Measurements from ENCODE around the gene NUP93.

The NUP93 gene

DNA sequence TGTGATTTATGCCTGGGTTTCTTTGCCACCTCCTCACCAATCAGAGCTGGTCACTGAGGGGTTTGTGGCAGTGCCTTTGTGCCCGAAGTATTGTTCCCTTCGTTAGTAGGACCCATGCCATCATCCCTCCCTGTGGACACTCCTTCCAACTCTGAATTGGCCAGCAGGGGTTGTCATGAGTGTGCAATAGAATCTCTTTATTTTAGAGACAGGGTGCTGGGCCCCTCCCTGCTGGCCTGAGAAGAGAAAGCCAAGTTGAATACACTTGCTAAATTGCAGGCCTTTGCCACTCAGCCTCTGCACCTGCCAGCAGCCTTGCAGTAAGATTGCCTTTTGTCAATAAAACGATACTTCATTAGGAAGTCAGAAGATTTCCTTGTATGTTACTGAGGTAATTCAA is 94.4 kb downstream of the NUP93 start:
- no peak for DNase-seq

DNA sequence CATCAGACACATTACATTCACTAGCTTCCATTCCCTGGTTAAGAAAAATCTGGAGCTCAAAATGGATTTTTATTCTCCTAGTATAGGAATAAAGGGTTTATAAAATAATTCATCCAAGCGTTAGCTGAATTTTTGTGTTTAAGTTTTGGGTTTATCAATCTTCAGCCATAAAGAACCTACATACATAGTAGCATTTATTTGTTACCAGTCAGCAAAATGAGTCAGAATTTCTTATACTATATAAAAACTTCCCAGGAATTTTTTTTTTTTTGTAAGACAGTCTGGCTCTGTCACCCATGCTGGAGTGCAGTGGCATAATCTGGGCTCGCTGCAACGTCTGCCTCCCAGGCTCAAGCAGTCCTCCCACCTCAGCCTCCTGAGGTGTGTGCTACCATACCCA is 94.9 kb downstream of the NUP93 start:
- DNase-seq = no peak

DNA sequence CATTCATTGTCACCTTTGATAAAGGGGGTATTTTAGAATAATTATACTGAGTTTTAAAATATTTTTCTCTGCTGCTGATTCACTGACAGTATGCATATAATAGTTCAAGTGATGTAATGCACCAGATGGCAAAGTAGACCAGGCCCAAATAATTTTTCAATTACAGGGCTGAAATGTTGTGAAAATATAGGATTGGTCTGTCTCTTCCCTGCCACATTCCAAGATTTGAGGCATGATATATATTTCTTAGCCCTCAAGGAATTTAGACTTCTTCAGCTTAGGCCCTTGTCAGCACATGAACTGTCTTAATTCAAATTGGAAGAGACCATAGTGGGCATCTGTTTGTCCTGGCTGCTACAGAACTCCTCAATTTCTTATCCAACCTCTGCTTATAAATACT is 95.9 kb downstream of the NUP93 start:
- no peak for DNase-seq

DNA sequence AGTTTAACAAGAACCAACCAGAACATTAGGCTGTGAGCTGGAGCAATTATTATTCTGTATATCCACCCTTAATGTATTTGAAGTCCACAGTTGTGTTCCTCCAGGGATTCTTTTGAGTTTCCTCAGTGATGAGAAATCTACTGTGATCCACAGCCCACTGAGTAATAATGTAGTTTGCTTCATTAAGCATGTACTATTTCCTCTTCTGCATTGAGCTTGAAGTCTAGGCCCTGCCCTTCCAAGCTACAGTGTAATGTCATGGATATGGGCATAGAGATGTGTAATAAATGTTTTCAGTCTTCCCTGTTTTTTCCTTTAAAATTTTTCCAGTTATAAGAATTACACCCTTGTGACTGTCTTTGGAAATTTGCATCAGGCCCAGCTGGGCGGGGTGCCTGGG is 98.7 kb downstream of the NUP93 start:
- DNase-seq = no peak

DNA sequence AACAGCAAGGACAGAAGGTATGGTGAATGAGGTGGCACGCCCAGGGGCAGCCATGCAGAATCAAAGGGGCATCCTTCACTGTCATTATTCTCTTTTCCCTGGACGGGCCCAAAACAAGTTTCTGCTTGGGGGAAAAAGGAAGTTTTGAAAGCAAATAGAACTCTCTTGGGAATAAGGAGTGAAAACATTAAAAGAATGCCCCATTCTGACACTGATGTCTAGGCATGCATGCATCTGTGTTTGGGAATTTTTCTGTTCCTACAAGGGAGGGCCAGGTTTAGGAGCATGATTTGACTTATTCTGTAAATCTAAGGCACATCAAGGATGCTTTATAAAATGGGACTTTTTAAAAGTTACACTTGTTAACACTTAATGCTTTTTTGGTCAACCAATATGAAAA is 100.7 kb downstream of the NUP93 start:
- DNase-seq = no peak

DNA sequence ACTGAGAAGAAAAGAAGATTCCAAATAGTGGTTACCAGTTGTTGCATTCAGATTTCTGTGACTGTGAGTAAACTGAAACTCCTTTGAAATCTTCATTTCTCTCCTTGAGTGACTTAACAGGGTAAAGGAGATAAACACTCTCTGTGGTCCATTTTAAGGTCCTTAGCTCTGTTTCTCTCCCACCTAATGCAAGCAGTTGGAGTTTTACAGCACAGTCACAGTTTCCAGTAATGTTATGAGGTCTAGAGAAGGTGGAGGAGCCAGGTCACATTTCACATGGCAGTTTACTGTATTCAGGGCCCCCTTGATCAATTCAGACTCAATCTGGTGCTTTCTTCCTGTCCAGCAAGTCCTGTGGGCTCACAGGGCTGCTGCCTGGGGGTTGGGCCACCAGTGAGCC is 102.8 kb downstream of the NUP93 start:
- no peak for DNase-seq

DNA sequence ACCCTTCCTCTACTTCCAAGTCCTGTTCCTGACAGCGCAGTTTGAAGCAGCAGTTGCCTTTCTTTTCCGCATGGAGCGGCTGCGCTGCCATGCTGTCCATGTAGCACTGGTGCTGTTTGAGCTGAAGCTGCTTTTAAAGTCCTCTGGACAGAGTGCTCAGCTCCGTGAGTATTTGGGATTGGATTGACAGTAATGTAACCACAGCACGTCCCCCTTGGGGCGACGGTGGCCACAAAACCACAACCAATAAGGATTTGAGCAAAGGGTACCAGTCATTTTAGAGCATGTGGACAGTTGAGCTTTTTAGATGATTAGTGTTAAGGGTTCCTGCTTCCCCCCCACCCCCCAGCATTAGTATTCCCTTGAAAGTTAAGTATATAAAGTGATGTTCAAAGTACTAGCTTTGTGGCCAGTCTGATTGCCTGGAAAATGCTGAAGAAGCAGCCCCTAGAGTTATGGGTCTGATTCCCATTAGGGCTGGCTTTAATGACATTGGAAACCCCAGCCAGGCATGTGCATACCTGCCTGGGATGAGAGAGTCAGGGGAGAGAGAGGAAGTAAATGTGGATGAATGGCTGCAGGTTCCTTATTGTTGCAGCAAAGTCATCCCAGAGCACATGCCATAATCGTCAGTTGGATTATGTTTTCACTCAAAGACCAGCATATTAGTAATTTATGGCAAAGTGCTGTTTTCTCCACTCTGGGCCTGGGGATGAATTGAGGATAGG is 103.5 kb downstream of the NUP93 start:
- DNase-seq = no peak

DNA sequence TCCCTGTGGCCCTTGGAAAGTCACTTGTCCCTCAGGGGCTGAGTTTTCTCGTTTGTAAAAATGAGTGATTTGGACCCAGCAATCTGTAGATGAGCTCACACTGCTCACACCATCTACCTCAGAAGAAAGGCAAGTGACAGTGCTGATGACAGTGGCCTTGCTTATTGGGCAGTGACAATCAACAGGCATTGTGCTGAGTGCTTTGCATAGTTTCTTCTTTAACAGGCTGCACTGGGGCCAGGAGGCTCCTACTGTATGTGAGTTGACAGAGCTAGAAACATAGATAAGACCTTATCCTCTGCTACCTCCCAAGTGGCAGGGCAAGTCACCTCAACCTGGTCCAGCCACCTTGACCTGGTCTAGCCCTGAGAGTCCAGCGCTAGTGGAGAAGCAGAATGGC is 105.4 kb downstream of the NUP93 start:
- DNase-seq = no peak

DNA sequence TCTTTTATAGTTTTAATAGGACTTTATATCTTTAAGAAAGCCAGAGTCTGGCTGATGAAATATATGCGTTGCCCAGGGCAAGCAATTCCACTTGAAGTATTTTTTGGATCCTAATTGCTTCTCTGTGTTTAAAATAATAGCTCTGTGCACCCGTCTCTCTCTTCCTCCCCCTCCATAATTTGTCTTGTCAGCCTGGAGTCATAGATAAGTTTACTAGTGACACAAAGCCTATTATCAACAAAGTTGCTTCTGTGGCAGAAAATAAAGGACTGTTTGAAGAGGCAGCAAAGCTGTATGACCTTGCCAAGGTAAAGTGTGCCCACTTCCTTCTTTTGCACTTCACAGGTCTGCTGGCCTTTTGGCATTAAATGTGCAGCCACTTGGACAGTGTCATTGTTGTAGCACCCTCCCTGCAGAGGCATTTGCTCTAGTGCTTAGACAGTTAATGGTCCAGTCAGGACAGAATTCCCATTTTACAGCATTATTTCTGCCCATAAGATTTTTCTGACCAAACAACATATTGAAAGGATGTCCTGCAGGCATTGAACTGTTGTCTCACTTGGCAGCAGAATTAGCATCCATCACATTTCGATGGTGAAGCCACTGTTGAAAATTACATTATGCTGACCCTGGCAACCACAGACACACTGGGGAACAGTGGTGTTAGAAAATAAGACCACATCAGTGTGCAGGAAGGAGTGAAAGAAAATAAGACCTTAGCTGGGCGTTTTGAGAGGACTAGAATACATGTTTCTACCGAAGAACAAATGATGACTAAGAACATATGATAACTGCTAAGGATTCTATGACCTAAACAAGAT is 106.7 kb downstream of the NUP93 start:
- no peak for DNase-seq

DNA sequence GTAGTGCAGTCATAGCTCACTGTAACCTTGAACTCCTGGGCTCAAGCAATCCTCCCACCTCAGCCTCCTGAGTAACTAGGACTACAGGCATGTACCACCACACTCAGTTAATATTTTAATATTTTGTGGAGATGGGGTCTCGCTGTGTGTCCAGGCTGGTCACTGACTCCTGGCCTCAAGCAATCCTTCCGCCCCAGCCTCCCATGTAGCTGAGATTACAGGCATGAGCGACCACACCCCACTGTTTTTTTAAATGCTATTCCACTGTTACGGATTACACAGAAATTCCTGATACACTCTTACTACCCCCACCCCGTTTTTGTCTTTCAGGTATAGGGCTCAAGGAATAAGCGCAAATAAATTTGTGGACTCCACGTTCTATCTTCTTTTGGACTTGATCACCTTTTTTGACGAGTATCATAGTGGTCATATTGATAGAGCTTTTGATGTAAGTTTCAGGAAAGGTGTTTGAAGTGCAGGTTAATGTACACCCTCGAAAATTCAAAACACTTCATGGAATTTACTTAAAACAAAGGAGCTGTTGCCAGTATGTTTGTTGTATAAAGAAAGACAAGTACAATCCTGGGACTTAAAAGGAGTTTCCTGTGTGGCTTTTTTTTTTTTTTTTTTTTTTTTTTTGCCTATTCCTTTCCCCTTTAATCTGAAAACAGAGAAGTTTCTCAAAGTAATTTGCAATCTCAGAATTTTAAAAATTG is 108.9 kb downstream of the NUP93 start:
- DNase-seq = no peak

DNA sequence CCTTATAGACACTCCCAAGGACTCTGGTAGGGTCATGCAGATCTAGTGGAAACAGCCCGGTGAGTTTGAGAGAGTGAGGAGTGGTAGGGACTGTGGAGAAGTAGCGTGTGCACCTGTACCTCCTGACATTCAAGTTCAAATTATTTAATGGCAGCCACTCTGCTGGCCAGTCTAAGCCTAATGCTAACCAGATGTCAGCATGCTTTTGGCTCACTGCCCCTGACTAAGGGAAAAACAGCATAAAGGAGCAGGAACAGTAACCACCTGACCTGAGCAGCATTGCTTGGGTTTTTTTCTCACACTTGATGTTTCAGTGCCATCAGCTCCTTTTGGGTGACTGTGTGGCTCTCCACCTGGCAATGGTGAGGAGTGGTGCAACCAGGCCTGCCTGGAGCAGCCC is 111.3 kb downstream of the NUP93 start:
- no peak for DNase-seq

DNA sequence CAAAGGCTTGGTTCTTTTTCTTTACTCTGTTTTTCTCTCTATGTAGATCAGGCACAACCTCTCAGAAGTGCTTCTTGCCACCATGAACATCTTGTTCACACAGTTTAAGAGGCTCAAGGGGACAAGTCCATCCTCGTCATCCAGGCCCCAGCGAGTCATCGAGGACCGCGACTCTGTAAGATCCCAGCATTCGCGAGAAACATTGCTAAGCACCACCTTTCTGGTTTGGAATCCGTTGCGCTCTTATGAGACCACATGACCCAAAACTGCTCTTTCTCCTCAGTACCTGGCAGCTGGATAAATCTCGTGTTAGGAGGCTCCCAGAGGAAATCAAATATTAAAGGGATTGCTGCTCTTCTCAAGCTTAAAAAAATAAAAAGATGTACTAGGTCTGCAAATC is 111.7 kb downstream of the NUP93 start:
- DNase-seq = no peak

DNA sequence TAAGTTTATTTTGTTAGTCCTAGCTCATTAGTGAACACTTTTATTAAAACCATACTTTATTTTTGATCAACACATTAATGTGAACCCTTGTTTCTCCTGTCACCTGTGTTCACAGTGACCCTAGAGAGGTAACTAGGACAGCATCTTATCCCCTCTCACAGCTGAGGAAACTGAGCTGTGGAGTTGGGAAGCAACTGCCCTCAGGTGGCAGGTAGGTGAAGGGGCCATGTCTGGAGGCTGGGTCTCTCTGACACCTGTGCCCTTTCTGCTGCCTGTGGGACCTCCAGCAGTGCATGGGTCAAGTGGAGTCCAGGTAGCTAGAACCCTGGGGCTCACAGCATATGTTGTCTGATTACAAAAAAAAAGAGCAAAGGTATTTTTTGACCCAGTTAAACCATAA is 112.2 kb downstream of the NUP93 start:
- no peak for DNase-seq

DNA sequence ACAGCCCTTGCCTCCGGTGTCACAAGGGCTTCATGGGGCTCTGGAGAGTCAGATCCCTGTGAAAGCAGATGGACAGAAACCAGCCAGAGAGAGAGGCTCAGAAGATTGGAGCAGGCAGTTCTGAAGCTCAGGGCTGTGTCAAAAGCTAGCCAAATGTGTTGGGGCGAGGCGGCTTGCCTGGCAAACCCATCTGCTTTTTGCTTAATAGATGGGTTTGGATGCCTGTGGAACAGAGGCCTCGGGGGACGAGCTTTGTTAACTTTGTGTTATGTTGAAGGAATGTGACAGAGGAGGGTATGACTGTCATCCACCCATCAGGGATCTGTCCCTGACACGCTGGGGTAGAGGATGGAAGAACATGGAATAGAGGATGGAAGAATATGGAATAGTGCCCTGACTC is 114.1 kb downstream of the NUP93 start:
- no peak for DNase-seq

DNA sequence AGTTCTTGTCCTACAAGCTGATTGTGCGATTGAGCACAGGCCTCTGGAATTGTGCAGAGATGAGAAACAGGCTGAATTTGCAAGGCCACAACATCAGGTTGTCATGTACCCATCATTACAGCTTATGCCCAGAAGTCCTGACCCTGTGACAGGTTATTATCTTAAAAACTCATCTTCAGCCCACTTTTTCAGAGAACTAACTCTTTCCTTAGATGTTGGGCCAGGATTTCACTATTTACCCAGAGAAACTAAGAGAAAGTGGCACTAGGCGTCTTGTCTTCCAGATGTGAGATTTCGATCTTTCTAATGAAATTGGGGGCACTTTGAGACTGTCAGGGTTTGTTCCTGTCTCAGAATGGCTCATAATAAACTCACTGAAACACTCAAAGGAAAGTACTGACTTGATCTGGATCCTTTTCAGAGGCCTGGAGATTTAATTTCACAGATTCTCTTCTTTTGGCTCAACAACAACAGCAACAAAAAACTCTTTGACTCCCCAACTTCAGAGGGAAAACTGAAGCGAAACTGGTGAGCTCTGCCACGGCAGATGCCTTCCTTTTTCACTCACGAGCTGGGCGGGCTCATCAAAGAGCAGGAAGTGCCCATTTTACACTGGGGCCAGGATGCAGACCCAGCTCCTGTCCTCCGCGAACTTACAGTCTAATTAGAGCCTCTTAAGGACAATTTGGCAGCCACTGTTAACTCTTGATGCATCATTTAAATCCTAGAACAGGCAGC is 117.4 kb downstream of the NUP93 start:
- no peak for DNase-seq

DNA sequence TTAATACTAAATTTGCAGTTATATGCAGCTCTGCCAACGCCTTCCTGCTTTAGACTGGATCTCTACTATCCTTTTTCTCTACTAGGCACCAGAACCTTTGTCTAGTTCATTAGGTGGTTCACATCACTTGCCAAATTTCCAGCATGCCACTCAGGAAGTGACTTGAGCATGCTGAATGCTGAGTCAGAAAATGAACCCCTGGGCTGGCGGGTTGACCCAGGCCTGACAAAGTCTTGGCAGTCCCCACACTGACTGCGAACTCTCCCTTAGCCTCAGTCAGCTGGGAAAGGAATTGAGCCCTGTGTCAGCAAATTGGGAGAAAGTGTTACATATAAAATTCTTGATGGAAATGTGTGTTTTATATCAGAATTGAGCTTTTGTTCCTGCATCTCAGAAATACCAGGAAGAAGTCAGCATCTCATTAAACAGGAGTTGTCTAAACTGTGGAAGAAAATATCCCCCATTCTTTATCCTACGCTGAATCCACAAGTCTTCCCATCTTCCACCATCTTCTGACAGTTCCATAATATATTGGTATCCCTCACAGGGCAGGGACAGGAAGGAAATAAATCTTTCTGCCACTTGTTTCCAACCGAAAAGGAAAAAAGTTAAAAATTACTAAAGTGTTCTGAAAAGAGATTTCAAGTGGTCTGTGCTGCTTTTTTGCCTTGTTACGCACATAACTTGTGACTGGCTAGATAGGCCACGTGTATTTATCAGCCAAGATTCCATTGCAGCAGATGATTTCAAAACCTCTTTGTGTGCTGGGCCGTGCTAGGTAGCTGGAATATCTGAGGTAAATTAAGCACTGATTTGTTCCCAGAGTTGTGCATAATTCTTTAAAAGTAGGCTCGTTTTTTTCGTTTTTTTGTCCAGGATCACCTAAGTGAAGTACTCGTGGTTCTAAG is 118.4 kb downstream of the NUP93 start:
- DNase-seq = no peak

DNA sequence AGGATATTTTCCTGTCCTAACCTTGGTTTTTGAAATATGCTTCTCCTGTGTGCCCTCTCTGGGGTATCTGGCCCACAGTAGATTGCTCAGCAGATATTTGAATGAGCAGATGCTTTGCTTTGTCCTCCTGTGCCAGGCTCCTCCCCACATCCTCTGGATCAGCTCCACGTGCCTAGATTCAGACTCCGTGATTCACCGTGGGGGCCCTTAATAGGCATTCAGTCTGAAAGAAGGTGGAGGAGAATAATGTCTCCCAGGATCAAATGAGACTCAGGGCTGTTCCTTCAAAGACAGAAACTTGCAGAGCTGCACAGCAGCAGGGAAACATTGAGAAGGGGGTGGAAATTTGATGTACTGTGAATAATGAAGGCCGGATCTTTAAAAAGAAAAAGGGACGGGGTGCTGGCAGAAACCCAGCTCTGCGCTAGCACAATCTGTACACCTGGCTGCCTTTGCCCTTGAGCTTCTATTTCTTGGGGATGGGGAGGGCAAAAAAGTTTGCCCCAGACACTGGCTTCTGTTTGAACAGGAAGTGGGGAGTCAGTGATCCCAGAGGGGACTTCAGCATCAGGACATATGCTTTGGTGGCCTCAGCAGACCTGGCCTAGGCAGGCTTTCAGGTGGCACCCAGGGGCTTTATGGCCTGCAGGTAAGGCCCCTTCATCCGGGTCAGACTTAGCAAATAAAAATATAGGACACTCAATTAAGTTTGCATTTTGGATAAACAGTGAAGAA is 119.2 kb downstream of the NUP93 start:
- no peak for DNase-seq

DNA sequence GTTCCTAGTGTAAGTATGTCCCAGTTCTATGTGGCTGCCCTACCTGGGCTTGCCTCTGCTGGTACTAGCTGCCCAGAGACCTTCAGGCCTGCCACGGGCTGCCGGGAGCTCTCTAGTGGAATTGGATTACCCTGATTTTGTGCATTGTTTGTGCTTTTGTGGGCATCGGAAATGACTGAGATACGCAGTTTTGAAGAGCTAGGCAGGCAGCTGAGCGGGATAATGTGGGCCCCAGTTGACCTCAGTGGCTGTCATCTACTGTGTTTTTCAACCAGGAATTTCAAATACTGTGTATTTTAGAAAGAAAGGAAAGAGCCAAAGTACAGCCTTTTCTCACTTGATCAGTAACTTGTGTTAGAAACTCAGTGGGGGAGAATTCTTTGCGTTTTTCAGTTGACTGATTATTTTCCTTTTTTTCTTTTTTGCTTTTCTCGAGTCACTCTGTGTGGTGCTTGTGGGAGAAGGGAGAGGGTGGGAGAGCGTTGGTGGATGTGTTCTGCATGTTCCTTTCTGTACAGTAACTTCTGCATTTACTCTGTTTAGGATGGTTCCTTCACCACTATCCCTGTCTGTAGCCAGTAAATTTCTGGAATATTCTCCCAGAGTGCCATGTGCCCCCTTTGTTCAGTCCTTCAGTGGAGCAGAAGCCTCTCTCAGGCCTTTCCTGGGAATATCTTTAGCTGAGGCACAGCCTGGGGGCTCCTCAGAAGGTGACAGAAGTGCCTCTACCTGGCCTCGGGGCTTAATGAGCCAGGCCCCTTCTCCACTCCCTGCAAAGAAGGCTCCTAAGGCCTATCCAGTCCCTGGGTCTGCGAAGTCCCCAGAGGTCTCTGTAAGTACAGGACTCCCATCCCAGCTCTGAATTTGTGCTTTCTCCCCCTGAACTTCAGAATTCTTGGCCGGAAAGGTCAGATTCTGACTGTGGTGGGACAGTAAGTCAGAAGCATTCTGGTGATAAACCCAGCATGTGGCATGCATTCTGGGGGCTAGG is 120.1 kb downstream of the NUP93 start:
- no peak for DNase-seq

DNA sequence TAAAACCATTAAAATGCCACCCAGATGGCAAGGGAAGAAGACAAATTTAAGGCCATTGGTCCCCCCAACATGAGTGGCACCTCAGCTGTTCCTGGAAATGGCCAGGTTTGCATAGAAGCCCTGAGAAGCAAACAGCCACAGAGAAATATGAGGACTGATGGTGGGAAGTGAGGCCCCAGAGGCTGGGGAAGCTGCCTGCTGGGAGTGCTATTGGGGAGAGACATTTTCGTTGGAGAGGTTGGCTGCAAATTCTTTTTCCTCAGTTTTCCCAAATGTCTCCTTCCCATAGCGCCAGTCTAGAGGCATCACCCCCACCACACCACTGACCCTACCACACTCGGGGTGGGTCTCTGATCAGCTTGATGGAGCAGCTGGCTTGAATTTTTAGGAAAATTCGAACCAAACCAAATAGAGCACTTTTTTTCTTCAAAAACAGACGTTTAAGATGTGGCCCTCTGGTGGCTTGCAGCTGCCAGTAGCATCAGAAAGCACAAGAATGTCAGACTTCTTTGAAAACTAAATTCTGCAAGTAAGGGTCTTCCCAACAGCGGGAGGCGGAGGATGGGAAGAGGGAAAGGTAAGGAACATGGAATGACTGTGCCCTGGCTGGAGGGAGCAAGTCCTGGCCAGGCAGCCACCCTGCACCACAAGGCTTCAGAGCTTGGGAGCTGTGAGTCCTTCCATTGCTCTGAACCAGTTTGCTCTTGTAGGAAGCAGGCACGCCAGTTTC is 121.9 kb downstream of the NUP93 start:
- no peak for DNase-seq

DNA sequence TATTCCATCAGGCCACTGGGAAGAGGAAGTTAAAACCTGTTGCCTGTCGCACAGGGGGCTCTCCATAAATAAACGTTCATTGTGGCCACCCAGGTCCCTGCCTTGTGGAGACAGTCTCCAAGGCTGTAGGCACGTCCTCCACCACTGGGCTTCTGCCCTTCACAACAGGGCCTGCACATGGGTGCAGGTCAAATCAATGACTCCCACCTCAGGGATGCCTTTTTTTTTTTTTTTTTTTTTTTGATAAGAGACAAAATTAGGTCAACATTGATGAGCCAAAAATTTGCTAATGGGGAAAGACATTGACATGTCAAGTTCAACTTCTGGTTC is 122.4 kb downstream of the NUP93 start:
- no peak for DNase-seq
